ENCODE measurements around the gene FSTL3. TPM values are rescaled to one million over a fixed set of nuclear protein-coding genes. Genes with fewer than 3 reads are reported as not detected.

Gene FSTL3
- total RNA-seq, 1 experiment from 2014 or later, result 8.0 TPM

DNA sequence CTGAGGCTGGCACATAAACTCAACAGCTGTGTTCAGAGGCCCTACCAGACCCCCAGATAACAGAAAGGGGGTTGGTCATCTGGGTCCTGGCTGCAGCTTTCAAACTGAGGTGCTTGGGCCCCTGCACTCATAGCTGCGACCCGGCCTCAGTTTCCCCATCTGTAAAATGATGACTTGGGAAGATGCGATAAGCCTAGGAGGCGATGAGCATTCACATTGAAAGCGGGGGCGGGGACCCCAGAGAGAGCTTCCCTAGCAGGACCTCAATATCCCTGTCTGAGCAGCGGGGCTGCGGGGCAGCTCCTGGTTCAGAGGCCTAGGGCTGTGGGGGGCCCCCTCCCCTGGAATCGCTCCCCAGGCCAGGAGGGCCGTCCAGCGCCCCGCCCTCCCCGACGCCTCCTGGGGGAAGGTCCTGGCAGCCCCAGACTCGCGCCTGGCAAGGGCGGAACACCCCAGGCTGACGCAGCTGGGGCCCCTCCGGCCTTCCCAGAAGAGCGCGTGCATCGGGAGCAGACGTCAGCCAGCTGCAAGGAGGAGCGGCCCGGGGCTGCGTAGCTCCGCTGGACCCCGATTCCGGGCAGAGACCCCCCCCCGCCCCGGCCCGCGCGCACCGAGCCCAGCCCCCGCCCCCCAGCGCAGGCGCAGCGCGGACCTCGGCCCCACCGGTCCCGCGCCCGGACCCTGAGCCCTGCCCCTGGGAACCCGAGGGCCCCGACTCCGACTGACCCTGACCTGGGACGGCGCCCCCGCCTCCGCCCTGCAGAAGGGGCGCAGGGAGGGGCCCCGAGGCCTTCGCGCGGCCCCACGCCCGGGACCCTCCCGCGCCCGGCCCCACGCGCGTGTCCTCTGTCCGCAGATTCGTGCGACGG lies 3.5 kb downstream of the FSTL3 start:
- Histone ChIP-seq H3K4me1 (peaks cover 13% of the 10 kb centered on the region), H3K9me3 (replicated peaks) (no peaks in the 10 kb centered on the region), H3K27ac (peak overlapping the region; percentile 39; the same call in 1 of the 2 replicates), H3K36me3 (no peaks in the 10 kb centered on the region), H3K27me3 (no peaks in the 10 kb centered on the region), H3K4me3 (peak overlapping the region; percentile 89)
- DNase-seq, result peak; percentile 62

DNA sequence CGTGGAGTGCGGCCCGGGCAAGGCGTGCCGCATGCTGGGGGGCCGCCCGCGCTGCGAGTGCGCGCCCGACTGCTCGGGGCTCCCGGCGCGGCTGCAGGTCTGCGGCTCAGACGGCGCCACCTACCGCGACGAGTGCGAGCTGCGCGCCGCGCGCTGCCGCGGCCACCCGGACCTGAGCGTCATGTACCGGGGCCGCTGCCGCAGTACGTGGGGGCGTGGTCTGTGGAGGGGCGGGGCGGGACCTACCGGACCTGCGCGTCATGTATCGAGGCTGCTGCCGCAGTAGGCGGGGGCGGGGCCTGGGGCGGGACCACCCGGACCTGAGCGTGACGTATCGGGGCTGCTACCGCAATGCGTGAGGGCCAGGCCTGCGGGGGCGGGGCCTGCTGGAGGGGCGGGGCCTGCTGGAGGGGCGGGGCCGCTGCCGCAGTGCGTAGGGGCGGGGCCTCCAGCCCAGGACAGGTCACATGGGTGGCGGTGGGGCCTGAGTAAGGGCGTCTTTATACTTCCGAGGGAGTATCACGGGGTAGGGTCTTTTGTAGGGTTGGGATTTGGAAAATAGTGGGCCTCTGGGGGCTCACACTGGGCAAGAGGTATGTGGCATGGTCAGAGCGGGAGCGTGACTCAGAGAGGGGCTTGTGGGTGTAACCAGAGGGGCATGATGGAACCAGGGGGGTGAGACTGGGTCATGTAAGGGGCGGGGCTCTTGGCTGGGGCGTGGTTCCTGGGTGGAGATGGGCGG lies 4.3 kb downstream of the FSTL3 start:
- H3K4me3 ChIP-seq, result peak overlapping the region; percentile 89

DNA sequence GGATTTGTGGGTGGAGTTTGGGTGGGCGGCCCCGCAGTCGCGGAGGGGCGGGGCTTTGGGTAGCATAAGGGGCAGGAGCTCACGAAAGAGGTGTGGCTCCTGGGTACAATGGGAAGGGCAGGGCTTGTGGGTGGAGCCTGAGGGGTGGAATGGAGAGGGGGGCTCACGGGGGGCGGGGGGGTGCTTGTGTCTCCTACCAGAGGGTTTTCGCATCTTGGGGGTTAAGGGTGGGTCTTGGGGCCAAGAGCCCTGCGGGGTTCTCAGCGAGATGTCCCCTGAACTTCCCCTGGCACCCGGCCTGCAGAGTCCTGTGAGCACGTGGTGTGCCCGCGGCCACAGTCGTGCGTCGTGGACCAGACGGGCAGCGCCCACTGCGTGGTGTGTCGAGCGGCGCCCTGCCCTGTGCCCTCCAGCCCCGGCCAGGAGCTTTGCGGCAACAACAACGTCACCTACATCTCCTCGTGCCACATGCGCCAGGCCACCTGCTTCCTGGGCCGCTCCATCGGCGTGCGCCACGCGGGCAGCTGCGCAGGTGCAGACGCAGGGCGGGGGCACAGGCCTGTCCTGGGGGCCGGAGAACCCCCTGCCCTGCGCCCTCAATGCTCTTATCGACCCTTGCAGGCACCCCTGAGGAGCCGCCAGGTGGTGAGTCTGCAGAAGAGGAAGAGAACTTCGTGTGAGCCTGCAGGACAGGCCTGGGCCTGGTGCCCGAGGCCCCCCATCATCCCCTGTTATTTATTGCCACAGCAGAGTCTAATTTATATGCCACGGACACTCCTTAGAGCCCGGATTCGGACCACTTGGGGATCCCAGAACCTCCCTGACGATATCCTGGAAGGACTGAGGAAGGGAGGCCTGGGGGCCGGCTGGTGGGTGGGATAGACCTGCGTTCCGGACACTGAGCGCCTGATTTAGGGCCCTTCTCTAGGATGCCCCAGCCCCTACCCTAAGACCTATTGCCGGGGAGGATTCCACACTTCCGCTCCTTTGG lies 5.1 kb downstream of the FSTL3 start:
- Histone ChIP-seq H3K27ac (peak overlapping the region; percentile 74), H3K9me3 (replicated peaks) (no peaks in the 10 kb centered on the region), H3K27me3 (no peaks in the 10 kb centered on the region), H3K4me3 (peak overlapping the region; percentile 89), H3K4me1 (peaks cover 2% of the 10 kb centered on the region; the same call in 1 of the 2 replicates), H3K36me3 (no peaks in the 10 kb centered on the region)
- no peak for DNase-seq

More for the DNA sequence above, 4.3 kb downstream of the FSTL3 start:
- Histone ChIP-seq H3K9me3 (replicated peaks) (no peaks in the 10 kb centered on the region), H3K4me1 (peaks cover 7% of the 10 kb centered on the region), H3K27ac (peak overlapping the region; percentile 74), H3K27me3 (no peaks in the 10 kb centered on the region), H3K36me3 (no peaks in the 10 kb centered on the region)
- DNase-seq, result peak; percentile 97 to 99

GRCh38 chr19:682678-683320 lies 6.6 kb downstream of the FSTL3 start:
- no peaks in the 10 kb centered on the region for H3K27me3 ChIP-seq
- H3K36me3 ChIP-seq, result no peaks in the 10 kb centered on the region
- H3K4me1 ChIP-seq, result no peaks in the 10 kb centered on the region; the same call in 1 of the 2 replicates
- H3K4me3 ChIP-seq, result no peak overlapping the region
- H3K27ac ChIP-seq, result no peak overlapping the region
- DNase-seq, result no peak
- H3K9me3 ChIP-seq (replicated peaks), result no peaks in the 10 kb centered on the region

GRCh38 chr19:685454-685931 lies 9.3 kb downstream of the FSTL3 start:
- Histone ChIP-seq H3K27me3 (no peaks in the 10 kb centered on the region), H3K36me3 (no peaks in the 10 kb centered on the region), H3K4me1 (no peaks in the 10 kb centered on the region), H3K9me3 (replicated peaks) (no peaks in the 10 kb centered on the region), H3K4me3 (no peak overlapping the region), H3K27ac (no peak overlapping the region)
- no peak for DNase-seq

GRCh38 chr19:686589-687297 lies 10.6 kb downstream of the FSTL3 start:
- DNase-seq, result no peak
- Histone ChIP-seq H3K27ac (no peak overlapping the region), H3K36me3 (no peaks in the 10 kb centered on the region), H3K27me3 (no peaks in the 10 kb centered on the region), H3K9me3 (replicated peaks) (no peaks in the 10 kb centered on the region), H3K4me1 (no peaks in the 10 kb centered on the region), H3K4me3 (no peak overlapping the region)

DNA sequence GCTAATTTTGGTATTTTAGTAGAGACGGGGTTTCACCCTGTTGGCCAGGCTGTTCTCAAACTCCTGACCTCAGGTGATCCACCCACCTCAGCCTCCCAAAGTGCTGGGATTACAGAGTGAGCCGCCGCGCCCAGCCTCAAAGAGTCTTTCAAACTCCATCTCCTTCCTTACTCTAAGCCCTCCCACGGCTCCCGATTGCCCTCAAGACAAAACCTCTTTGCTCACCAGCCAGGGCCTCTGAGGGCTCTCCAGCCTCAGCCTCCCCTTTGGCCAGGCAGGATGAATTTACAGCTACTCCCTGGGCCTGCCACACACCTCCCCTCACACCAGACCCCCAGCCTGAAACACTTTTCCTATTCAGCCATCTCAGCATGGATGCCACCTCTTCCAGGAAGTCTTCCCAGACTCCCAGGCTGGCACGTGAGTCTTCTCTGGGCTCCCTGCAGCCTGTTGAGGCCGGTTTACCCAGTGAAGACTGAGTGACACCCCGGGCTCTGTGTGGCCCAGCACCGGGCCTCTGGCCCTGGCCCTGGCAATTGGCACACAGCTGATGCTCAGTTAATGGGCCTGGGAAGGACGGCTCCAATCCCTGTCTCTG lies 11.5 kb downstream of the FSTL3 start:
- no peaks in the 10 kb centered on the region for H3K27me3 ChIP-seq
- H3K27ac ChIP-seq, result no peak overlapping the region
- H3K9me3 ChIP-seq (replicated peaks), result no peaks in the 10 kb centered on the region
- H3K4me3 ChIP-seq, result no peak overlapping the region
- no peaks in the 10 kb centered on the region for H3K4me1 ChIP-seq
- no peak for DNase-seq
- H3K36me3 ChIP-seq, result no peaks in the 10 kb centered on the region

GRCh38 chr19:688214-688613 lies 12.0 kb downstream of the FSTL3 start:
- no peak for DNase-seq
- H3K9me3 ChIP-seq (replicated peaks), result no peaks in the 10 kb centered on the region
- H3K4me1 ChIP-seq, result no peaks in the 10 kb centered on the region
- no peak overlapping the region for H3K4me3 ChIP-seq
- no peaks in the 10 kb centered on the region for H3K36me3 ChIP-seq
- H3K27ac ChIP-seq, result no peak overlapping the region
- H3K27me3 ChIP-seq, result no peaks in the 10 kb centered on the region

- no peaks in the 10 kb centered on the region for H3K27me3 ChIP-seq
- H3K27ac ChIP-seq, result no peak overlapping the region
- no peak overlapping the region for H3K4me3 ChIP-seq
- no peak for DNase-seq
- H3K9me3 ChIP-seq (replicated peaks), result no peaks in the 10 kb centered on the region
- H3K36me3 ChIP-seq, result no peaks in the 10 kb centered on the region
- H3K4me1 ChIP-seq, result no peaks in the 10 kb centered on the region
Measured at GRCh38 chr19:688992-689391, 12.8 kb downstream of the FSTL3 start.

- Histone ChIP-seq H3K9me3 (replicated peaks) (no peaks in the 10 kb centered on the region), H3K4me3 (no peak overlapping the region), H3K27ac (no peak overlapping the region), H3K27me3 (0 out of 2 replicates have a peak, but pooled peaks cover 3% of the 10 kb centered on the region), H3K36me3 (no peaks in the 10 kb centered on the region), H3K4me1 (no peaks in the 10 kb centered on the region)
- no peak for DNase-seq
Measured at GRCh38 chr19:690203-690602, 14.0 kb downstream of the FSTL3 start.

DNA sequence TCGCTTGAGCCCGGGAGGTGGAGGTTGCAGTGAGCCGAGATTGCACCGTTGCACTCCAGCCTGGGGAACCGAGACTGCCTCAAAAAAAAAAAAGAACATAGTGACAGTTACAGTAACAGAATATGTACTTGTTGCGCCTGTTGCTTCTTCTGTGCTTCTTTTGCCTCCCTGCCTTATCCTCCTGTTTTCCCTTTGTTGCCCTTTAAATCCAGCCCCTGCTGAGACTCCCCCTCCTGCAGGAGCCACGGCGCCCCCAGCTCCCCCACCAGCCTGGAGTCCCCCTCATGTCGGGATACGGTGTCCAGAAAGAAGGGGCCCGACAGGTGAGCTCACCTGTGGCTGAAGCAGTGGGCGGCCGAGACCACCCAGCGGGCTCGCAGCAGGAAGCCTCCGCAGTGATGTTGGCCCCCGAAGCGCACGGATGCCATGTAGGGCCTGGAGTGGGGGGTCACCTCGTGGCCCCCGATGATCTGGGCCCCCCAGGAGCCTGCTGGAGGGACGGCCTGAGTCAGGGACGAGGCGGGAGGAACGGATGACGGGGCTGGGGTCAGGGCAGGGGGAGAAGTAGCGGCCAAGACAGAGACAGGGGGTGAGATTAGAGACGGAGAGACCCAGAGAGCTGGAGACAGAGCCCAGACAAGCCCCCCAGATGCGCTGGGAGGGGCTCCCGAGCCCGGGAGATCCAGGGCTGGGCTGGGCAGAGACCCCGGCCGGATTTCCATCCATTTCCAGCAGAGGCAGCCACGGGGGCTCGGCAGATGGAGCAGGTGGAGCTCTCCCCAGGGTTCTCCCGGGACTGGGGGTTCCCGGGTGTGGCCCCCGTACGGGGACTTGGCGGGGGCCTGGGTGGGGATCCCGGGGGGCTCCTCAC lies 18.5 kb downstream of the FSTL3 start:
- no peak for DNase-seq
- 0 out of 2 replicates have a peak, but pooled peaks cover 3% of the 10 kb centered on the region for H3K27me3 ChIP-seq
- H3K27ac ChIP-seq, result no peak overlapping the region

DNA sequence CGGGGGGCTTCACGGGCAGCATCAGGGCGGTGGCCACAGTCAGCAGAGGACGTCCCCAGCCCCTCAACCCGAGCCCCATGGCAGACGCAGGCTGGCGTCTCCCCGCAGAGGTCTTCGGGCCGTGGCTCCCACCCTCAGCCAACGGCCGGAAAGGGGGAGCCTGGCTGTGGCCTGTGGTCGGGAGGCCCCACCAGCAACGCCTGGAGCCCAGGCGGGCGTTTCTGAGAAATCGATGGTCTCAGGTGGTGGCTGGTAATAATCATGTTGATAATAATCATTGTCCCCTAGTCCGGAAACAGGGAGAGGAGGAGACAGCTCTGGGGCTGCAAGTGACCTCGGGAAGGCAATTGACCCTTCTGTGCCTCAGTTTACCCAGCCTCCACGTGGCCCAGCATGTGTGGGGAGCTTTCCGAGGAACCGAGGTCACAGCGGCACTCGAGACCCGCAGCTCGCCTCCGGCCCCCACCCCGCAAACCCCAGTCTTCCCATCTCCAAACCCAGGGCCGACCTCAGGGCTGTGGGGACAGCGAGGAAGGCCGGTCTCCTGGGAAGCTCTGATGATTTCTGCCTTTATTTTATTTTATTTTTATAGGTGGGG lies 19.3 kb downstream of the FSTL3 start, which contains the start of gene PRSS57:
TSS of gene PRSS57 (minus strand) at position 101 of the 598 bp plus-strand sequence. CDS start at position 79, 22 bp downstream.
- Histone ChIP-seq H3K36me3 (no peaks in the 10 kb centered on the region), H3K27ac (no peak within 1 kb of the TSS), H3K4me3 (no peak within 1 kb of the TSS), H3K9me3 (replicated peaks) (no peaks in the 10 kb centered on the region), H3K27me3 (0 out of 2 replicates have a peak, but pooled peaks cover 3% of the 10 kb centered on the region), H3K4me1 (no peaks in the 10 kb centered on the region)
- no peak for DNase-seq

More for the DNA sequence above, 18.5 kb downstream of the FSTL3 start:
- Histone ChIP-seq H3K9me3 (replicated peaks) (no peaks in the 10 kb centered on the region), H3K36me3 (no peaks in the 10 kb centered on the region), H3K4me1 (no peaks in the 10 kb centered on the region), H3K4me3 (no peak overlapping the region)

Measured in SJCRH30 (cell line).